ENCODE data around the gene BCO2.
A peak's percentile ranks its signal among the peaks of the same experiment; 100 is the strongest.

Gene BCO2

DNA sequence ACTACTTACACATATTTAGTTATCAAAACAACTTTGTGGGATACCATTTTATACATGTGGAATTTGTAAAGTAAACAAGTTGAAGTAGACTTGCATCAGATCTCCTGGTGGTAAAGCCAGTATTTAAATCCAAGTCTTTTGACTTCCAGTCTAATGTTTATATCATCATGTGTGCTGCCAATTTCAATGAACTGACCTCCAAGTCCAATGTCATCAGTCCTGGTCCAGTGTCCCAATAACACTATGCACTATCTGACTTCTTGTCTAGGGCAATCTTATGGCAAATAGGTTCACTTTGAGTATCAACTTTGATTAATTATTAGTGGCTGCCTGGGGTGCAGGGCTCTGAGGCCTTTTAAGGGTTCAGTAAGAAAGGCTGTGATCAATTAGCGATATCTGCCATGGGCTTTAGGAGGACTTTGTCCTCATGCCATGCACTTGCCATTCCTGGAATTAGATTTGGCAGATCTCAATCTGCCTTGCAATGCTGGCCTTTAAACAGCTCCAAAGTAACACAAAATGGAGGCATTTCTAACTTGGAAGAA lies 41.3 kb downstream of the BCO2 start:
- no peak for DNase-seq (ENCODE audit: low spot score)

DNA sequence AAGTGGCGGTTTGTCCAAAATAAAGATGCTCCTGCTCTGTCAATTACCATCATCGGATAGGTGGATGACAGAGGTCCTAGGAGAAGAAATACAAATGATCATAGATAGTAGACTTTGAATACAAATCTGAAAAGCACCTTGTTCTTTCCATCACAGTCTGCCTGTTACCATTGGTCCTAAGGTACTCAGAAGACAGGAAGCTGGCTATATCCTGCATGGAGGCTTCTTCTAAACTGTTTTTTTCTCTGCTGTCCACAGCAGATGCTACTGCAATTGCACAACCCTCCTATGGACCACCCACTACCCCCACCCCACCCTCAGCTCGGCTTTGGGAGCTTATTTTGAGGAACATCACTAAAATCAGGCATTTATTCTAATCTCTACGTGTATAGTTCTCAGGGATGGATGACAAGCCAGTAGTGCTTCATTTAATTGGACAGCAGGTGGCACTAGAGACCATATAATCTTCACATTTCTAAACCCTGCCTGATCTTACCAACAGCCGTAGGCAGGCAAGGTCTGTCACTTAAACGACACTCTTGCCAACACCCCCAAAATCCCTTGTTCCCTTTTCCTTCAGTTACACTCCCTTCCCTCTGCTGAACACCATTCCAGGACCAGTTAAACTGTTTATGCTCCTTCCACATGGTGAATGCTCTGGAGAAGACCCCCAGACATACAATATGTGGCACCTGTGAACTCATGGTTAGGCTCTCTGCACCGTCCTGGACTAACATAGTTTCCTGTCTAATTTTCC lies 44.3 kb downstream of the BCO2 start:
- DNase-seq (ENCODE audit: low spot score), result peak; percentile 44

DNA sequence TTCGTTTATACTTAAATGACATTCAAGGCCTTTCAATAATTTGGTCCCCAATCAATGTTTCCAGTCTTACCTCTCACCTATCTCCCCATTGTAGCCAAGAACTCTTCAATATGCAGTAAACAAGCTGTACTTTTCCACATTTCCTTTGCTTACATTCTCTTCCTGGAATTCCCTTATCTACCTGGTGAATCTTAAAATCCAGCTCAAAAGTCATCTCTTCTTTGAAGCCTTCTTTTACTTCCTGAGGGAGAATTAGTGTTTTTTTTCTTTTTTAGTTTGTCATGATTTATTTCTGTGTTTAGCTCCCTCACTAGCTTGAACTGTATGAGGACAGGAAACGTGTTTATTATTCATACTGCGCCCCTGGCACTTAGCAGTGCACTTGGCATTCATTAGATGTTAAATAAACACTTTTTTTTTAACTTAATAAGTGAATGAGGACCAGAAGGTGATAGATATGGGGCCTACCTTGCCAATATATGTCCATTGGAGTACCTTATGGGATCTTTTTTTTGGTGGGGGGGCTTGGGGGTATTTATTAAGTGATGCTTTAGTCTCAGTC lies 46.0 kb downstream of the BCO2 start:
- DNase-seq (ENCODE audit: low spot score), result no peak

DNA sequence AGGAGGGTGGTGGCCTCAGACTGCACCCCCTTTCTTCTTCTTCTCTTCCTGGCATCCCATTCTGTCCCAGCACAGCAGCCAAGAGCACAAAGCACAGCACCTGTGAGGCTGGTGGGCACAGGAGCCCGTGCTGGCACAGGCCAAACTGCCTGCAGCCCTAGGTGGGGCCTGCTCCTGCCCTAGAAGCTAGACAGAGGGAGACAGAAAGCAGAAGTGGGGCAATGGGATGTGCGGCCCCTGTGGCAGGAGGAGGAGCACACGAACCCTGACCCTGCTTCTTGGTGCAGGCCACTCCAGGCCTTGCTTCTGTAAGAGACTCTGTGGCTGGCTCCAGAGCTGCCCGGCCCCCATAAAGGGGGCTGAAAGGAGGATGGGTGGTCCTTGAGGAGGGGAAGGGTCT lies 47.0 kb downstream of the BCO2 start:
- DNase-seq (ENCODE audit: low spot score), result no peak

DNA sequence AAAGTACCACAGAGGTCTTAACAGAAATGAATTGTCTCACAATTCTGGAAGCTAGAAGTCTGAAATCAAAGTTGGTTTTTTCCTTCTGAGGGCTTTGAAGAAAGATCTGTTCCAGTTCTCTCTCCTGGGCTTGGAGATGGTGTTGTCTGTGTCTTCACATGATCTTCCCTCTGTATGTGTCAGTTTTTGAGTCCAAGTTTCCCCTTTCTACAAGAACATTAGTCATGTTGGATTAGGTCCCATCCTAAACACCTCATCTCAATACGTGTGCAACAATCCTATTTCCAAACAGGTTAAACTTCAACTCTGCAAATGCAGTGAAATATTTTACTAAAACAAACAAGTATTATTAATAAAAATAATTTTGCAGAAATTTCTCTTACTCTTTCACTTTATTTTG lies 47.8 kb downstream of the BCO2 start:
- DNase-seq (ENCODE audit: low spot score), result no peak

DNA sequence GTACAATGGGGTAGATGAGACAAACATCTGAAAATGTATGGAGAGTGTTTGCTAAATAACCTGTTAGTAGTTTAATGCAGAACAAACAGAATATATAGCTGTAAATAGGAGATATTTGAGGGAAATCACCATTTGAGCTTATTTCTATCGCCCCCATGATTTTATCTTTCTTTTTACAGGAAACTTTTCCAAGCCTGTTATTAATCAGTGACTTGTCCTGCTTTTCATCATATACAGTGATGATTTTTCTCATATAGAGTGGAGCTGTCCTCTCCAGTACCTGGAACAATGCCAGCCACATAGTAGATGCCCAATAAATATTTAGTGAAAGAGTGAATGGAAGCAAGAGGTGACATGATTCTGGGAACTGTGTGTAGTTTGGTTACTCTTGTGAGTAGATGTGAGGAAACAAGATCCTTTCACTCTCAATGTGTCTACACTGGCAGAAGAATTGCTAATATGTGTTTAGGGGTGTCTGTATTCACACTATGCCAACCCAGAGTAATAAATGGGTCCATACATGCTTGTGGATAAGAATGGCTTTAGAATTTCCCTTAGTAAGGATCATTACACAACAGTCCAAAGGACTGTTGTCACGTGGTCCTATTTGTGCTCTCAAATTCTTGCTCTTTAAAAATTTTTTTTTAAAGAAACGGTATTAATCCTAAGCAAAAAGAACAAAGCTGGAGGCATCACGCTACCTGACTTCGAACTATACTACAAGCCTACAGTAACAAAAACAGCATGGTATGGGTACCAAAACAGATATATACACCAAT lies 48.6 kb downstream of the BCO2 start:
- no peak for DNase-seq (ENCODE audit: low spot score)

DNA sequence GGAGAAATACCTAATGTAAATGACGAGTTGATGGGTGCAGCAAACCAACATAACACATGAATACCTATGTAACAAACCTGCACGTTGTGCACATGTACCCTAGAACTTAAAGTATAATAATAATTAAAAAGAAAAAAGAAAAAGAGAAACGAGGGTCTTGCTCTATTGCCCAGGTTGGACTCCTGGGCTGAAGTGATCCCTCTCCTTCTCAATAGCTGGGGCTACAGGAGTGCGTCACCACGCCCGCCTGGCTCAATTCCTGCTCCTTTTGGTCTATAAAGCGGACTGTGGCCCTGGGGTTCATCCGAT lies 50.4 kb downstream of the BCO2 start:
- DNase-seq (ENCODE audit: low spot score), result no peak

DNA sequence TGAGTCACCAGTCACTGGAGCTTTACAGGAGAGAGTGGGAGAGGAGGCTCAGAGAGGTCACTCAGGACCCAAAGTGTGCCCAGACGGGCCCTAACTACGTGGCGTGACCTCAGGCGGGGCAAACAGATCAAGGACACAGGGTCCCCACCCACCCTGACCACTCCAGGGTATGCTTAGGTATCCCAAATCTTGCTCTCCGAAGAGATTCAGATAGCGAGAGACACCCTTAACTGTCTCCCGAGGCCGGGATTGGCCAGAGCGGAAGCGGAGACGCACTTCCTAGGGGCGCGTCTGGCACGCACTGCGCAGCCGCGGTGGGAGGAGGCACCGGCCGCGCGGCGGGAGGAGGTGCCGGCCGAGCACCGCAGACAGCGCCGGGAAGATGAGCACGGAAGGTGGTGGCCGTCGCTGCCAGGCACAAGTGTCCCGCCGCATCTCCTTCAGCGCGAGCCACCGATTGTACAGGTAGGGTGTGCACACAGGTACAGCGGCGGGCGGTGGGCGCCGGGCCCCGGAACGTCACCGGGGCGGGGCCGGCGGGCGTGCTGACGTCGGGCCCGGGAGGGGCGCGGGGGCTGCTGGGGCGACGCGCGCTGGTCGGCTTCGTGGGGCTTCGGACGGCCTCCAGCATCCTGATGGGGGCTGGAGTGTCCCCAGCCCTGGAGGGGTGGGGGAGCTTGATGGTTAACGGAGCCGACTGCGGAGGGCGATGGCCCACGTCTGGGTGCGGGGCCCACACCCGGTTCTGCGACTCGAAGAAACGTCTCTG lies 50.9 kb downstream of the BCO2 start, which contains the start of gene PTS:
TSS of gene PTS (plus strand) at position 367 of the 769 bp plus-strand sequence. CDS start at position 383, 16 bp downstream.
- DNase-seq (ENCODE audit: low spot score), result peak; percentile 81

DNA sequence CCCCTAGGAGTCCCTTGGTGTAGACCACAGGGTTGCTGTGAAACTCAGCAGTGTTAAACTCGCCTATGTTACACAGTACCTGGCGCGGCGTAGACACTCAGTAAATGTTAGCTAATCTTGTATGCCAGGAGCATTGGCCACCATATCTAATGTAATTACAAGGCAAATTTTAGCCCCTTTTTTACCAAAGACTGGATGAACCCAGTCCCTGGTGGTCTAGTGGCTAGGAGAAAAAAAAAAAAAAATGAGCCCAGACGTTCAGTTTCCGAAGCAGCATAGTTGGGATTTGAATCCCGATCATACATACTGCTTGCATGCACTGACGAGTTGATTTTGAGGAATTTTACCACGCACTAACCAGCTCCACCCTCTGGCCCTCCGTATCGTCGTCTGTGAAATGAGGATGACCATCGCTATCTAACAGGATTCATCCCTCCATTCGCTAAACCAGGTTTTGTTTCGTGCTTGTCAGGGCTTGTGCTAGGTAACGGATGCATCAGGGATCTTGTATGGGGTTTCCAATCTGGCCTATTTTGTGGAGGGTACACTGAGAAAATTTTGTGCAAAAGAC lies 51.6 kb downstream of the BCO2 start:
- DNase-seq (ENCODE audit: low spot score), result peak; percentile 14

DNA sequence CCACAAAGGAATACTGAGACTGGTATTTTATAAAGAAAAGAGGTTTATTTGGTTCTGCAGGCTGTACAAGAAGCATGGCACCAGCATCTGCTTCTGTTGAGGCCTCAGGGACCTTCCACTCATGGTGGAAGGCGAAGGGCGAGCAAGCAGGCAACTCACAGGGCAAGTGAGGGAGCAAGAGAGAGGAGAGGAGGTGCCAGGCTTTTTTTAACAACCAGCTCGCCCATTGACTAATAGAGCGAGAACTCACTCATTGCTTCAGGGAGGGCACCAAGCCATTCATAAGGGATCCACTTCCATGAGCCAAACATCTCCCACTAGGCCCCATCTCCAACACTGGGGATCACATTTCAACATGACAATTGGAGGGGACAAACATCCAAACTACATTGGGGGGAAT lies 52.2 kb downstream of the BCO2 start:
- no peak for DNase-seq (ENCODE audit: low spot score)

DNA sequence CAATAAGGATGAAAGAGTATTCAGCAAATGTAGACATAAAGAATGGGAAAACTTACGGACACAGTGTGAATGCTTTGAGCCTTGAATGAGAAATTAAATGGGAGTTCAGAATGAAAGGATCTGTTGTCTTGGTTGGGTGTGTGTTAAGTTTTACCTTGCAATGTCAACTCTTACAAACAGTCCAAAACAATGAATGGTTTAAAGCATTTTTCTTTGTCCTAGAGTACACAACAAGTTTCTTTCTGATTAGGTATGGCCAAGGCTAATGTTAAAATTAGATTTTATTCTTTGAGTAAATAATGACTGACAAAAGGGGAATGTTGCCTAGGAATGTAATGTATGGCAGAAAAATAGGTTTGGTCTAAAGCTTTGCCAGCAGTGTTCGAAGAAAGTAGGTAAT lies 53.4 kb downstream of the BCO2 start:
- DNase-seq (ENCODE audit: low spot score), result no peak

DNA sequence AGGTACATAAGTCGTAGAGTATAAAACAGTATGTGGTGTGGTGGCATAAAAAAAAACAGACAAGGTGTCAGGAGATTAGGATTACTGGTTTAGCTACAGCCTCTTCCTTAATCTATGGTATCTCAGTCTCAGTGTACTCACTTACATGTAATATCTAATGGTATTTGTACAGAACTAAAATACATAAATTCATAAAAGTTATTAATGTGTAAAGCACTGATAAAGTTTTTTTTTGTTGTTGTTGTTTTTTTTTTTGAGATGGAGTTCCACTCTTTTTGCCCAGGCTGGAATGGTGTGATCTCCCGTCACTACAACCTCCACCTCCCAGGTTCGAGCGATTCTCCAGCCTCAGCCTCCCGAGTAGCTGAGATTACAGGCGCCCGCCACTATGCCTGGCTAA lies 53.8 kb downstream of the BCO2 start:
- no peak for DNase-seq (ENCODE audit: low spot score)

DNA sequence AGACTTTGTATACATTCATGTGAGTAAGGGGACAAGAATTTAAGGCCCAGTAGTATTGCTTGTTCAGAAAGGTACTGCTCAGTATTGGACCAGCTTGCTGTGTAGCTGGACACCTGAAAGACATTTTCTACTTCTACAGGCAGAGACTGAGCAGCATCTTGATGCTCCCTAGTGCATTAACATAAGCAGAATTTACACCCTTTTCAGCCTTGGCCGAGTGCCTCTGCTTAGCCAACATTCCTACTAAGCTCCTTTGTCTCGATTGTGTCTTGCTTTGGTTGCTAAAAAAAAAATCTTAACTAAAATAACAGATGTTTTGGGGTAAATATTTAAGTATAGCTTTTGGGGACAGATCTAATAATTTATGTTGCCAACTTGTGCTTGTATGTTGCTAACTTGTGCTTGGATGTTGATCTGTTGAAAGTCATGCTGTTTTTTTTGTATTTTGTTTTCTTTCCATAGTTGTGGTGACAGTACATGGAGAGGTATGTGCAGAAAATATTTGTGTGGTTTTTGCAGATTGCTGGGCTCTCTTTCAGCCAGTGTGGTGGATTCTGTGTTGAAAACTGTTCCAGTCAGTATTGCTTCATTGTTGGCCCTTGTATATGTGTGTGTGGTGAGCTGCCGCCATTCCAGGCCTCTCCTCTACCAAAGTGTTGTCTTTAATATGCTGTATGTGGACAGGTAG lies 54.6 kb downstream of the BCO2 start:
- DNase-seq (ENCODE audit: low spot score), result no peak

DNA sequence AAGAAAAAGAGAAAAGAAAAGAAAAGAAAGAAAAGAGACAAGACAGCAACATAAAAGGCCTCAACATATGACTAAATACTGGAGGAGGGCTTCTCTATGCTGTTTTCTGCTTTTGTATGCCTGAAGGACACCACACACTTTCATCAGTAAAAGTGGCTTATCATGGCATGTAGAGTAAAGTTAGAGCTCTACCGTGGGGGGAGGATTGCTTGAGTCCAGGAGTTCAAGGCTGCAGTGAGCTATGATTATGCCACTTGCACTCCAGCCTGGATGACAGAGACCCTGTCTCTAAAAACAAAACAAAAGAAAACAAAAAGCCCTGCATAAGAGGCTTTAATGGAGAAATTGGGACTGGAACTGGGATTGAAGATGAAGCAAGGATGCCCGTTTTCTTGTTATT lies 56.6 kb downstream of the BCO2 start:
- DNase-seq (ENCODE audit: low spot score), result no peak

DNA sequence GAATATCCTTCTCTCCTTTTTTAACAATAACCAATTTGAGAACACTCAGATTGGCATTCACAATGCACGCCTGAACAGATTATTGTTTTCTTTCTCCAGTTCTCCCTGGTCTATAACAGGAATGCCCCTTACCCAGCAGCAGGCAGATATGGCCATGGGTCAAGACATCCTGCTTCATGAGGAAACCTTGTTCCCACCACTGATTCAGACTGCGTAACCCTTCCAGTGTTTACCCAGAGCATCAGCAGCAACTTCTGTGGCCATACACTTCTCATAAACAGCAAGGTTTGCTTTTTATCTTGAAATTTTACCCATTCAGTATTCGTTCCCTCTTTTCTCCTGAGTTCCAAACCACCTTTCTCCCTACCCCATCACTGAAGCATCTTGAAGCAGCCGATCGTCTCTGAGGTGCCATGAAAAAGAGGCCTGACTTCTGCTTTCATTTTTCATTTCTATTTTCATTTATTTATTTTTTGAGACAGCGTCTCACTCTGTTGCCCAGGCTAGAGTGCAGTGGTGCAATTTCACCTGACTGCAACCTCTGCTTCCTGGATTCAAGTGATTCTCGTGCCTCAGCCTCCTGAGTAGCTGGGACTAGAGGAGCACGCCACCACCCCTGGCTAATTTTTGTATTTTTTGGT lies 60.6 kb downstream of the BCO2 start:
- DNase-seq (ENCODE audit: low spot score), result no peak

DNA sequence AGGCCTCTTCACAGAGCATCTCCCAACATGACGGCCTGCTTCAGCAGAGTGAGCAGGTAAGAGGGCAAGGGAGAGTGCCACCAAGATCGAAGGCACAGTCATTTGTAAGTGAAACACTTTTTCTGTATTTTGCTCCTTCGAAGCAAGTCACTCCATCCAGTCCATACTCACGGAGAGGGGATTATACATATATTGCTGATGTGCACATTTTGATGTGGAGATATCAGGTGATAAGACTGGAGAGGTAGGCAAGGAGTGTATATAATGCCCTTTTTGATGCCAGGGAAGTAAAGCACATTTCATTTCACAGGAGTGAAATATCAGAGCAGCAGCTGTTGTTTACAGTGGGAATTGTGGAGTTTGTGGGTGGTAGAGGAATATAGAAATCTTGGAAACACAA lies 62.1 kb downstream of the BCO2 start:
- no peak for DNase-seq (ENCODE audit: low spot score)

DNA sequence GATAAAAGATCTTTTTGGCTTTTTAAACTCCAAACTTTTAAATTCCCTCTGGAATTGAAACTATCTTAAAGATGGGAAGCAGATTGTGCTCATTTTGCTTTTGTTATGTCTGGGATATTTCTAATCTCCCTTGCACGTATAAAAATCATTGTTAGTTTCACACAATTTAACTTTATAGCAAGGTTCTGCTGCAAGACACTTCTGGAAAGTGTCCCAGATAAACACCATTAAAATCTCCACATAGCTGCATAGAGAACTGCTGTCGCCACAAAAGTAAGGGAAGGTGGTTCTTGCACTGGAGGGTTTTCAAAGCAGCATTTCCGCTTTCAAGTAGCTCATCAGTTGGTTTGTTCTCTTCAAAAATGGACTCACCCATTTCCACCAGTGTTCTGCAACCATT lies 62.7 kb downstream of the BCO2 start:
- no peak for DNase-seq (ENCODE audit: low spot score)

DNA sequence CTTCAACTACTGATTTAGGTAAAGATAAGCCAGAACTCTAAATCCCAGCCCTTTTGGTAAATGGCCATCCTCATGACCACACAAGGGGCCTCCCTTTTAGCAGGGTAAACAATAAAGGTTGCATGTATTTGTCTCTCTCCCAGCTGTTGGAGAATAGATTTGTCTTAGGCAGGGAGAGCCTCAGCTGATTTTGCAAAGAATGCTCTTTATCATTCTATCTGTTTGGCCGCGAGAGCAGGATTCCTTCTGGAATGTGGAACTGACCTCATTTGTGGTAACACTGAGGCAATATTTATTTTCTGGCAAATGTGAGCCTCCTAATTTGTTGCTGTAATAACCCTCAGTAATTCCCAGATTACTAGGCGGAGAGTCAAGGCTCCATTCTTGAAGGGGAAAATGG lies 66.2 kb downstream of the BCO2 start:
- DNase-seq (ENCODE audit: low spot score), result no peak

DNA sequence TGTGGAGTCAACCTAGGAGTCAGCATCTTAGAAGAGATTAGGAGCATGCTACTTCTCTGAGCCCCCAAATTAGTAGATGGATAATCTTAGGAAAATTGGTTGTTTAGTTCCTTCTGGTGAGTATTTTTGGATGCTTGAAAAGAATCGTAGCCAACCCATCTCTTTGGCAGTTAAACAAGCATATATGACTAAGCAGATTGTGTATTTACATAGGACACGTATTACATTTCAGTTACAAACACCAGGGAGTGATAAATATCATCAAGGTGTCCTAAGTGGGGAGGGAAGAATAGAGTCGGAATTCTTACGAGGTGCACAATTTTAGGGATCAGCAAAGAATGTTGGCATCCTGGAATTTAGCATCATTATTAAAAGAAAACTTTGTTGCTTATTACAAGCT lies 71.9 kb downstream of the BCO2 start:
- DNase-seq (ENCODE audit: low spot score), result no peak

DNA sequence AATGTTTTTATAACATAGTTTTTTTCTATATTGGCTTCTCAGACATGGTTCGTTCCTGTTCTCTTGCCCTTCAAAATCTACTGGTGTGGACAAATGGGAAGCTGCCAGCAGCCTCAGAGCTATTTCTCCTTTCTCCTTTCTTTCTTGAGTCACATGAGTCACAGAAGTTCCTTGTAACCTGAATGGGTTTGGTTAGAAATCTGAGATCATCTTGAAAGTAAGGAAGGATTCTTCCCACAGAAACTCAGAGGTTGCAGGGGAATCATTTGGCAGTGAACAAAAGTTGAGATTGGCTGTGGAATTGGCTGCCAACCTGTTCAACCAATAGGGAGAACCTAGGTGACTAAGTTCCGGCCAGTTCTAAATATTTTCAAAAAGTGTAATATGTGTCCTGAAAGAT lies 72.9 kb downstream of the BCO2 start:
- DNase-seq (ENCODE audit: low spot score), result no peak

All from HuH-7.5 (cell line).